ENCODE measurements around the gene GAD2.

DNA sequence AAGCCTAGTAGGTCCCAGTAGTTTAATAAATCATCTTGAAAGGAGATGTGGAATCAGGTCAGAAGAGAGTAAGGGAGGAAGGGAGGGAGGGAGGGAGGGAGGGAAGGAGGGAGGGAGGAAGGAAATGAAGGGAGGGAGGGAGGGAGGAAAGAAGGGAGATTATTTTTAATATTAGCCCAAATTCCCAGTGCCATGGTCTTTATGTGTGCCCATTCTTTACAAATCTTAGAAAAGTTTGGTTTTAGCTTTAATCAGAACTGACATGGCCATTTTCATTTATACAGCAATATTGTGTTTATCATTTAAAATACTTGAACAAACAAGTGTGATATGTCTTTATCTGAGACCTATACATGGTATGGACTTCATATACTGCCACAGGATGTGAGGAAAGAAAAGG is 86.8 kb downstream of the GAD2 start:
- TF ChIP-seq CTCF (IDR thresholded peaks at IDR 0.05) (no peak), POLR2AphosphoS5 (IDR thresholded peaks at IDR 0.05; ENCODE audit: low read depth, low read length) (no peak), REST (IDR thresholded peaks at IDR 0.05; ENCODE audit: insufficient read depth in 1 of 2, low read depth in 2 of 2, low read length in 1 of 2) (no peak)
